ENCODE results near the gene PAXX. TPM values are rescaled to one million over a fixed set of nuclear protein-coding genes. Genes with fewer than 3 reads are reported as not detected.
A peak's percentile ranks its signal among the peaks of the same experiment; 100 is the strongest.

The PAXX gene
- polyA plus RNA-seq, 1 donor (not counting 4 experiments of a cell fraction or from before 2014, with no cell fraction given) = 11.2 TPM

- dilution Hi-C loops (cut with MboI; ENCODE audit: extremely low pct_ligation_motif_present, low sequenced_read_pairs) = no loop called here
- Histone ChIP-seq H2AFZ (ENCODE audit: control insufficient read depth, low read length) (peak within 1 kb of the TSS; percentile 15), H3K9me1 (ENCODE audit: control insufficient read depth, extremely low read depth, insufficient read depth, low read length) (no peaks in the 10 kb centered on the region), H3K4me2 (ENCODE audit: control insufficient read depth, extremely low read depth, insufficient read depth, low read depth, low read length) (peak within 1 kb of the TSS; percentile 46), H3K36me3 (ENCODE audit: control insufficient read depth in 2 of 2, extremely low read depth in 1 of 2, insufficient read depth in 2 of 2, low read length in 2 of 2) (peaks cover 0 to 10% of the 10 kb centered on the region in 2 experiments), H3K4me1 (ENCODE audit: control insufficient read depth, extremely low read depth, insufficient read depth, low read length) (peaks cover 50% of the 10 kb centered on the region), H3K27ac (ENCODE audit: control insufficient read depth, insufficient read depth, low read length) (no peak within 1 kb of the TSS), H3K9ac (ENCODE audit: control insufficient read depth, extremely low read depth, insufficient read depth, low read length) (no peak within 1 kb of the TSS), H3K4me3 (ENCODE audit: control insufficient read depth in 2 of 3, extremely low read depth in 1 of 3, insufficient read depth in 2 of 3, low read depth in 1 of 3, low read length in 3 of 3) (peak within 1 kb of the TSS in 1 of 3 experiments; percentile 36), H3K9me3 (ENCODE audit: control insufficient read depth, low read depth, low read length) (no peaks in the 10 kb centered on the region), H3K79me2 (ENCODE audit: control insufficient read depth, insufficient read depth, low read length) (no peaks in the 10 kb centered on the region), H3K27me3 (ENCODE audit: control insufficient read depth, extremely low read depth, insufficient read depth, low read length) (no peaks in the 10 kb centered on the region), H4K20me1 (ENCODE audit: control insufficient read depth, extremely low read depth, insufficient read depth, low read length) (peaks cover 3% of the 10 kb centered on the region)
- FAIRE-seq = no peak
- no peak for DNase-seq (ENCODE audit: low read depth, low spot score)
- no peak for TF ChIP-seq EZH2 (IDR thresholded peaks at IDR 0.05; ENCODE audit: low read length)
- no peak for TF ChIP-seq CTCF (optimal IDR thresholded peaks at IDR 0.05 in 1 of 3, IDR thresholded peaks at IDR 0.05 in 1 of 3, conservative IDR thresholded peaks at IDR 0.05 in 1 of 3; ENCODE audit: extremely low read depth in 1 of 3, insufficient read depth in 2 of 3, low read length in 3 of 3)
Observed at GRCh38 chr9:136996361-136997292, 4.4 kb downstream of the PAXX start, which contains the start of gene CLIC3. TSS of gene CLIC3 (minus strand) at chr9:136996568. CDS start at chr9:136996543, 25 bp downstream.

GRCh38 chr9:136997371-136997770 is 5.1 kb downstream of the PAXX start:
- Histone ChIP-seq H3K4me3 (ENCODE audit: control insufficient read depth in 2 of 3, extremely low read depth in 1 of 3, insufficient read depth in 2 of 3, low read depth in 1 of 3, low read length in 3 of 3) (no peak overlapping the region), H3K27me3 (ENCODE audit: control insufficient read depth, extremely low read depth, insufficient read depth, low read length) (no peaks in the 10 kb centered on the region), H3K9ac (ENCODE audit: control insufficient read depth, extremely low read depth, insufficient read depth, low read length) (no peak overlapping the region), H3K9me3 (ENCODE audit: control insufficient read depth, low read depth, low read length) (no peaks in the 10 kb centered on the region), H3K4me2 (ENCODE audit: control insufficient read depth, extremely low read depth, insufficient read depth, low read depth, low read length) (no peak overlapping the region), H3K9me1 (ENCODE audit: control insufficient read depth, extremely low read depth, insufficient read depth, low read length) (no peaks in the 10 kb centered on the region), H3K36me3 (ENCODE audit: control insufficient read depth in 2 of 2, extremely low read depth in 1 of 2, insufficient read depth in 2 of 2, low read length in 2 of 2) (peaks cover 0 to 10% of the 10 kb centered on the region in 2 experiments), H3K79me2 (ENCODE audit: control insufficient read depth, insufficient read depth, low read length) (no peaks in the 10 kb centered on the region), H3K27ac (ENCODE audit: control insufficient read depth, insufficient read depth, low read length) (no peak overlapping the region), H4K20me1 (ENCODE audit: control insufficient read depth, extremely low read depth, insufficient read depth, low read length) (peaks cover 3% of the 10 kb centered on the region), H3K4me1 (ENCODE audit: control insufficient read depth, extremely low read depth, insufficient read depth, low read length) (peaks cover 49% of the 10 kb centered on the region), H2AFZ (ENCODE audit: control insufficient read depth, low read length) (no peak overlapping the region)
- FAIRE-seq (no peak), DNase-seq (ENCODE audit: low read depth, low spot score) (no peak)
- TF ChIP-seq EZH2 (IDR thresholded peaks at IDR 0.05; ENCODE audit: low read length) = no peak
- TF ChIP-seq CTCF (optimal IDR thresholded peaks at IDR 0.05 in 1 of 3, IDR thresholded peaks at IDR 0.05 in 1 of 3, conservative IDR thresholded peaks at IDR 0.05 in 1 of 3; ENCODE audit: extremely low read depth in 1 of 3, insufficient read depth in 2 of 3, low read length in 3 of 3) = no peak
- dilution Hi-C loops (cut with MboI; ENCODE audit: extremely low pct_ligation_motif_present, low sequenced_read_pairs) = no loop called here
